Thyroid gland (tissue), 4 donors: ENCODE results near the gene POLL.

ENCODE experiments used
- POLR2A ChIP-seq, 2 donors: fragments of 450-650 bp; IDR thresholded peaks; one replicate each; pipeline ENCODE4 v1.6.1; 2017; ENCODE audit warnings: antibody characterized with exemption in 2 of 2, mild to moderate bottlenecking in 2 of 2, moderate library complexity in 1 of 2
- TF ChIP-seq, protein P1 (sequence below), 6 experiments: fragments of 200-600 bp in 3 of 6; fragments of 450-650 bp in 3 of 6; sonication (generic) in 3 of 6; IDR thresholded peaks; one replicate each; pipeline ENCODE4 v1.5.1; 2016 to 2019; ENCODE audit warnings: antibody characterized with exemption in 6 of 6, mild to moderate bottlenecking in 2 of 6, inconsistent platforms in 1 of 6, moderate library complexity in 1 of 6

DNA sequence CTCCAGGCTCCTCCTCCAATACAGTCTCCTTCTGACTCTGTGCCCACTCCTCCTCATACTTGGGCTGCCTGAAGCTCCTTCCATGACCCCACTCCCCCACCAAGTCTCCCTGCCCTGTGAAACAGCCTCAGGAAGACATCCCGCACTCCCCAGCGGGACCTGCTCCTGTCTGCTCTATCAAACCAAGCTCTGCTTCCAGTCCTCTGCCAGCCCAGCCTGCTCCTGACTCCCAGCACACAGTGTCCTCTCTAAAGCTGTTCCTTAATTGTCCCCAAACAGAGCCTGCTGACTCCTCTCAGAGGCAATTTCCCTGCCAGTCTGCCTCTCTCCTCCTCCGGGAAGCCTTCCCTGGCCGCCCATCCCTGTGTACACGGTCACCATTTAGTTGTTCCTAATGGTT is 9.9 kb downstream of the POLL start:
- TF ChIP-seq, protein P1, sequence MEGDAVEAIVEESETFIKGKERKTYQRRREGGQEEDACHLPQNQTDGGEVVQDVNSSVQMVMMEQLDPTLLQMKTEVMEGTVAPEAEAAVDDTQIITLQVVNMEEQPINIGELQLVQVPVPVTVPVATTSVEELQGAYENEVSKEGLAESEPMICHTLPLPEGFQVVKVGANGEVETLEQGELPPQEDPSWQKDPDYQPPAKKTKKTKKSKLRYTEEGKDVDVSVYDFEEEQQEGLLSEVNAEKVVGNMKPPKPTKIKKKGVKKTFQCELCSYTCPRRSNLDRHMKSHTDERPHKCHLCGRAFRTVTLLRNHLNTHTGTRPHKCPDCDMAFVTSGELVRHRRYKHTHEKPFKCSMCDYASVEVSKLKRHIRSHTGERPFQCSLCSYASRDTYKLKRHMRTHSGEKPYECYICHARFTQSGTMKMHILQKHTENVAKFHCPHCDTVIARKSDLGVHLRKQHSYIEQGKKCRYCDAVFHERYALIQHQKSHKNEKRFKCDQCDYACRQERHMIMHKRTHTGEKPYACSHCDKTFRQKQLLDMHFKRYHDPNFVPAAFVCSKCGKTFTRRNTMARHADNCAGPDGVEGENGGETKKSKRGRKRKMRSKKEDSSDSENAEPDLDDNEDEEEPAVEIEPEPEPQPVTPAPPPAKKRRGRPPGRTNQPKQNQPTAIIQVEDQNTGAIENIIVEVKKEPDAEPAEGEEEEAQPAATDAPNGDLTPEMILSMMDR (IDR thresholded peaks at IDR 0.05) = no peak
- TF ChIP-seq POLR2A (IDR thresholded peaks at IDR 0.05) = no peak
